HG02588 (cell line): ENCODE data around the gene SHLD3.
"Not testable (repeated sequence)": the region's sequence is repeated elsewhere in the genome, so short reads cannot be mapped to it uniquely, and the experiment has no call there.

Experiments used
- ATAC-seq: cut with Tn5 transposase; IDR thresholded peaks from one replicate; pipeline ENCODE4 v1.9.1; 2021; ENCODE audit warnings: mild to moderate bottlenecking, moderate library complexity; ENCODE audit not compliant: unreplicated experiment

SHLD3 gene, protein sequence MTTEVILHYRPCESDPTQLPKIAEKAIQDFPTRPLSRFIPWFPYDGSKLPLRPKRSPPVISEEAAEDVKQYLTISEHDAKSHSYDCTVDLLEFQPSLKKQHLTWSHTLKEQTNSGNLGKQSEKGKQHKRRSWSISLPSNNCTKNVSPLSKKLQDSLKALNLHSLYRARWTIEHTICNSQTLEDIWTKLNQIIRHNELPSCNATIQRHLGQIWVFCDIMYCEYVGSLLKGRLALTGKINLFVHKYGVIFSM

DNA sequence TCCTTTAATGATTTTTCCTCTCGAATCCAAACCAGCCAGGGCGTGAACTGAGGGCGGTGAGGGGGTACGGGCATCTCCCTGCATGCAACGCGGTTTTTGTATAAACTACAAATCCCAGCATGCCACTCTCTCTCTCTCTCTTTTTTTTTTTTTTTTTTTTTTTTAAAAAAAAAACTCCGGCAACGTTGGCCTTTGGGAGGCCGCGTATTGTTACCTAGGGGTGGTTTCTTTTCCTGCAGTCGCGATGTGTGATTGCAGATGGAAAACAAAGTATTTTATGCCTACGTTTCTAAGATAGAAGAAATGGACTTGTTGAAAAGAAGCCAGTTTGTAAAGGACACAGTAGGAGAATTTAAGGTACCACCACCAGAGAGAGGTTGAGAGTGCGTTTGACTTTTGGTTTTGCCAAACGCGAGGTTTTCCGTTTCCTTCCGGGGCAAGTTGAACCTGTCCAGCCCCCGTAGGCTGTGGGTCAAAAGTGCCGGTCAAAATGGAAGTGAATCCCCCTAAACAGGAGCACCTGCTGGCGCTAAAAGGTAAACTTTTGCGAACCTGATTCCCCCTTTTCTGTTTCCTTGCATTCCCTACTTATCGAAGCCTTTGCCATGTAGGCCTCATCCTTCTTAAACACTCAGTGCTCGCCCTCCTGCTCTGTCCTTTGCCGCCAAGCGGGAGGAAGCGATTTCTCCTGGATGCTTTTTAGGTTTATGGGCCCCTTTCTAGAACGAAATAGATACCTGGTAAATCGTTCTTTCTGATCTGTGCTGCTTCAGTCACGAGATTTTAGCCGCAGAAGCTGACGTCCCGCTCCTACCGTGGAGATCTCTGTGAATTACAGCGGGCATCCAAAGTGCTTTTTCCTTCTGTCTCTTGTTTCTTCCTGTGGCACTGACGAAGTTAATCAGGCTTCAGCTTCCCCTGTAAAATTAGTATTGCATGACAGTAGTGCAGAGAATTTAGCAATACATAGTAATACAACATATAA, at the start of gene SHLD3, which contains the start of gene TRAPPC13:
Gene SHLD3 (plus strand): TSS at position 457 of the 985 bp plus-strand sequence. CDS start 4,561 bp downstream, outside the sequence.
Gene TRAPPC13 (plus strand): TSS at position 457 of the 985 bp plus-strand sequence. CDS start 34 bp downstream, at position 491.
- ATAC-seq, result peak; percentile 78

DNA sequence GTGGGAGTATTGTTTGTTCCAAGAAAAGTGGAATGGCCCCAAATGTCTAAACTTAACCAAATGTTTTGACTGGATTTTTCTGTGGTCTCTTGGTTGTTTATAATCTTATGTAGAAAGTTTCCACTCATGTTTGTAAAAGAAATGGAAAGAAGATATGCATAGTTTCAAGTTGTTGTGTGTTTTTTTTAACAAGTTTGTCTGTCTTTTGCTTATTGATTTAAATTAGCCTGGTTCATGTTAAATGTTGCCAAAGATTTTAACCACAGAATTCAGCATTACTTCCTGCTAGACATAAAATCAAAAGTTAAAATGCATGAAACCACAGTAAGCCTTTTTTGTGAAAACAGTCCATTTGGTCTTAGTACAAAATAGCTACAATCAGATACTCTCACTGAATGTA, 47.7 kb upstream of the SHLD3 start:
- no peak for ATAC-seq

DNA sequence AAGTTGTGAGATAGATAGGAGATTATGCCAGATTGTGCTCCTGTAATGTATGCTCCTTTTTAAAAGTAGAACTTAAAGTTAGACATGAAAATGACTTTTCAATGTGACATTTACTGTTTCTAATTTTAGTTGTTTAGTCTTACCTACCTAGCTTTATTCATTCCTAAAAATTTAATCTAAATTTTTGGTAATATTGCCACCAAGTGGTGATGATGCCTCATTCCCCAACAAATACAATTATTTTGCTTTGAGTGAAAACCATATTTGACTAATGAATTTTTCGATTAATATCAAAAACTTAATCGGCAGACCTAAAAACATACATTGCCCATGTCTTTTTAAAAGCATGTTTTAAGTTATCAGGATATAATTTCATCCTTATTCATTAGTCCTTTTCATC, 36.1 kb upstream of the SHLD3 start:
- ATAC-seq, result no peak

DNA sequence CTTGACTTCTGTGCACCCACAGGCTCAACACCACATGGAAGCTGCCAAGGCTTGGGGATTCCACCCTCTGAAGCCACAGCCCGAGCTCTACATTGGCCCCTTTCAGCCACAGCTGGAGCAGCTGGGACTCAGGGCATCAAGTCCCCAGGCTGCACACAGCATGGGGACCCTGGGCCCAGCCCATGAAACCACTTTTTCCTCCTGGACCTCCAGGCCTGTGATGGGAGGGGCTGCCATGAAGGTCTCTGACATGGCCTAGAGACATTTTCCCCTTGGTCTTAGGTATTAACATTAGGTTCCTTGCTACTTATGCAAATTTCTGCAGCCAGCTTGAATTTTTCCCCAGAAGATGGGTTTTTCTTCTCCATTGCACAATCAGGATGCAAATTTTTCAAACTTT, 23.1 kb upstream of the SHLD3 start:
- not testable (repeated sequence) for ATAC-seq

DNA sequence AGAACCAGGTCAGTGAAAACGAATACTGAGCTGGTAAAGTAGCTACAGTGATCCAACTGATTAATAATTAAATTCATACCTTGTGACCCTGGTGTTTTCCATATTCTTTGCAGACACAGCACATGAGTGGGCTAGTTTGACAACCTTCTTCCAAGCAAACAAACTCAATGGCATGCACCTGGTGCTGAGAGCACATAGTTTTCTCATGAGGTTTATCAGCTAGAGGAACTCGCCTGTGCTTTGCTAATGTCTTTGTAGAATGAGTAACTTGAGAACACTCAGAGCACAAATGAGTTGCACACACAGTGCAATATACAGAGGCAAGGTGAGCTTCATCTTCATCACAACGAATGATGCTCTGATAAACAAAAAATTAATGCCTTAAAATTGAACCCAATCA, 13.3 kb upstream of the SHLD3 start:
- ATAC-seq, result no peak

DNA sequence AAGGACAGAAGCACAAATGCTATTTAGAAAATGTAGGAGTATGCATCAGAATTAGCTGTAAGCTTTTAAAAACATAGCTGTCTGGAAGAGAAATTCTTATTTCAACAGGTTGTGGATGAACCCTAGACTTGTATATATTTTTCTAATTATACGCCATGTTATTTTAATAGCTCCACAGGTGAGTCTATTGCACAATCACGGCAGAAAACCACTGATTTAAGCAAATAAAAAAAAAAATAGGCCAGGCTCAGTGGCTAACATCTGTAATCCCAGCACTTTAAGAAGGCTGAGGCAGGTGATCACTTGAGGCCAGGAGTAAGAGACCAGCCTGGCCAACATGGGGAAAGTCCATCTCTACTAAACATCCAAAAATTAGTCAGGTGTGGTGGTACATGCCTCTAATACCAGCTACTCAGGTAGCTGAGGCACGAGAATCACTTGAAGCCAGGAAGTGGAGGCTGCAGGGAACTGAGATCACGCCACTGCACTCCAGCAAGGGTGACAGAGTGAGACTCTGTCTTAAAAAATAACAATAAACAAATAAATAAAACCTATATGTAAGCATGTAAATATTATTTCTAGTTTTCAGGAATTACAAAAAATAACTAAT, 12.4 kb upstream of the SHLD3 start:
- ATAC-seq, result no peak

DNA sequence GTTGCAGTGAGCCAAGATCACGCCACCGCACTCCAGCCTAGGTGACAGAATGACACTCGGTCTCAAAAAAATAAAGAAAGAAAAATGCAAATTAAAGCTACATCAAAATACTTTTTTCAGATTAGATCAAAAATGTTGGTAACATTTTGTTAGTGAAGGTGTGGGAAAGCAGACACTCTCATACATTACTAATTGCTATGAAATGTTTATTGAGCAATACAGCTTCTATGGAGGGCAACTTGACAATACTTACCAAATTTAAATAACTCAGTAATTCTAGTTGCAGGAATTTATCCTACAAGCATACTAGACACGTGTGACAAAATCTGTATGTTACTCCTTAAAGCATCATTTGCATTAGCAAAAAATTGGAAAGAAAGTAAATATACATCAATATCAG, 4.8 kb upstream of the SHLD3 start:
- no peak for ATAC-seq

DNA sequence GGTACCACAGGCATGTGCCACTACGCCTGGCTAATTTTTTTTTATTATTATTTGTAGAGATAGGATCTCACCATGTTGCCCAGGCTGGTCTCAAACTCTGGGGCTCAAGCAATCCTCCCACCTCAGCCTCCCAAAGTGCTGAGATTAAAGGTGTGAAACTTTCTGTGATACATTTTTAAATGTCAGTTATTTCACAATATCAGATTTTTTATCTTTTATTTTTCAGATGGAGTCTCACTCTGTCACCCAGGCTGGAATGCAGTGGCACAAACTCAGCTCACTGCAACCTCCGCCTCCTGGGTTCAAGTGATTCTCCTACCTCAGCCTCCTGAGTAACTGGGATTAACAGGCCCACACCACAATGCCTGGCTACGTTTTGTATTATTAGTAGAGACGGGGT, 2.9 kb upstream of the SHLD3 start:
- ATAC-seq, result not testable (repeated sequence)

DNA sequence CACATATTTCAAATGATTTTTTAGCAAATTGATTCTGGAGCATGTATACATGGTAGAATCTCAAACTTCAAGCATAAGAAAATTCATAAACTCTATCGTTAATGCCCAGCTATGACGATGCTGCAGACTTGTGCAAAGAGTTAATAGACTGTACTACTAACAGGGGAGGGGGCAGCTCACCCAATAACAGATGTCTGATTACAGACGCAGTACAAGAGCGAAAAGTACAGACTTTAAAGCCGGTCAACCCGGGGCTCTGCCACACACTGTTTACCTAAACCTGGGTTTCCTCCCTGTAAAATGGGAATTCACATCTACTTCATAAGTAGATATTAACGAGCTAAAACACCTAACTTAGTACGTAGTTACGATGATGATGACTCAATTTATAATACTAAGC, 1.3 kb upstream of the SHLD3 start:
- no peak for ATAC-seq

DNA sequence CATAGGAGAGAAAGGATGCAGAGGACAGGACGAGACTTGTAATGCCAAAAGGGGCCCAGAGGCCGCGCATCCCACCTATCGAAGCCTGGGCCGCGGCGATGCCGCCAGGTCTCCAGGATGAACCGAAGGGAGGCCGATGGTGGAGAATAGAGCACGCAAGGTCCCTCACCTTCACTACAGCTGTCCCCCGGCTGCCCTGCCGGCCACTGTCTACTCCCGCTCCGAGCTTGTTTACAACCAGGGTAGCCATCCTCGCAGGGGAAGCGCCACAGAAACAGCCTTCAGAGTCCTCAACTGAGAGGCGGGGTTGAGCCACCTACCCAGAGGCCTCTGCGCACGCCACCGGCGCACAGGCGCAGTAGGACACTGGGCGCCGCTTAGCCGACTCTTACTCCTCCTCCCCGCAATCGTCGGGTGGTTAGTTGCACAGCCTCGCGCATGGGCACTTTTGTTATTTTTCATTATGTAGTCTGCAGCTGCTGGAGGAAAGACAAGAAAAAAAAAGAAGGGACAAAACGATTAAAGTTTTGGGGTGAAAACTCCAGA, 729 bp upstream of the SHLD3 start, which contains the start of gene TRIM23:
Gene TRIM23 (minus strand): TSS at position 309 of the 546 bp plus-strand sequence. CDS start 59 bp downstream, at position 250.
- ATAC-seq, result peak; percentile 97

DNA sequence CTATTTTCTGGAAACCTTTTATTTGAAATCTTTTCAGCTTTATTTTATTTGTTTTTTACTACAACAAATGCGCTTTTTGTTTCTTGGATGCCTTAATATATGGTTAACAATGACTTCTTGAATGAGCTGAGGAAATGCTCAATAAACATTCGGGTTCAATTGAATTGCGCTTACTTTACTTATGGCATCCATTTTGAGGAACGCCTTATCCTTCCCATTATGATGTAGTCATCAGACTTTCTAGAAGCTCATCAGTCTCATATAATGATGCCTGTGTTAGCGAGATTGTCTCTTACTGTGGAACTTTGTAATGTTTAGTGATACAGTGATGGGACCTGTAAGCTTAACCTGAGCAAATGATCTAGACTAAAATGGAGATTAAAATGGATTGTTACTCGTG, 916 bp downstream of the SHLD3 start:
- no peak for ATAC-seq

DNA sequence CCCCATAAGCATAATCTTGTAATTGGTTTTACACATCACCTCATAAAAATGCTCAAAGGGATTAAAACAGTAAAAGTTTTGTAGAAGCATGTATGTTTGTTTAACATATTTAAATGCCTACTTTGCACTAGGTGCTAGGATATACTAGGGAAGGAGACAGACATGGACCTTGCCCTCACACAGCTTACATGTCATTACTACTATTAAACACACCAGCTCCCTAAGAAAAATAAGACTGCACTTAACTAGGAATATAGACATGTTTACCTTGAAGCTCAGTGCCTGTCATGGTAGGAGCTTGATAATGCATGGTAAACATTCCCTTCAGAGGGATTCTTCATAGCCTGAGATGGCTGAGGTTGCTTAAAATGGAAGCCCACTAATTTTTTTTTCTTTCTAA, 6.2 kb downstream of the SHLD3 start:
- ATAC-seq, result no peak

DNA sequence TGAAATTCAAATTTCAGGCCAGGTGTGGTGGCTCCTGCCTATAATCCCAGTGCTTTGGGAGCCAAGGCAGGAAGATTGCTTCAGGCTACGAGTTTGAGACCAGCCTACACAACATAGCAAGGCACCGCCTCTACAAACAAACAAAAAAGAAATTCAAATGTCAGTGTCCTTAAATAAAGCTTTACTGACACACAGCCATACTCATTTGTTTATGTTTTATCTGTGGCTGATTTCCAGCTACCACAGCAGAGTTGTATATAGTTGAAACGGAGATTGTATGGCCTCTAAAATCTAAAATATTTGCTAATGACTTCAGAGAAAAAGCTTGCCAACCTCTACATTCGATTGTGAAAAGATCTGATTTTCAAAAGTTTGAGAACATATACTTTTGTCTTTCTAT, 15.4 kb downstream of the SHLD3 start:
- ATAC-seq, result no peak

DNA sequence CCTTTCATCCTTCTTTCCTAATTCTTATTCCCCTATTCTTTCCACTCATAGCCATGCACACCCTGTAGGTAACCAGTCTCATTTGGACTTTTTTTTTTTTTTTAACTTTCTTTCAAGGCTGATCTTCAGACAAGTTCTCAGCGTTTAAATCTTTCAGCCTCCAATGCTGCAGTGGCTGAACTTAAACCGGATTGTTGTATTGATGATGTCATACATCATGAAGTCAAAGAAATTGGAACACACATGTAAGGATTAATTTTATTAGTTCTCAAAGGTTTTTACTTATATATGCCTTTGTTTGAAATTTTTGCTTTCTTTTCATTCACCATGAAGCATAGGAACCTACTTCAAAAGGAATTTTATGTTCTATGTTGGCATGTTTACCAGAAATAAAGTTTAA, 22.1 kb downstream of the SHLD3 start:
- ATAC-seq, result no peak

DNA sequence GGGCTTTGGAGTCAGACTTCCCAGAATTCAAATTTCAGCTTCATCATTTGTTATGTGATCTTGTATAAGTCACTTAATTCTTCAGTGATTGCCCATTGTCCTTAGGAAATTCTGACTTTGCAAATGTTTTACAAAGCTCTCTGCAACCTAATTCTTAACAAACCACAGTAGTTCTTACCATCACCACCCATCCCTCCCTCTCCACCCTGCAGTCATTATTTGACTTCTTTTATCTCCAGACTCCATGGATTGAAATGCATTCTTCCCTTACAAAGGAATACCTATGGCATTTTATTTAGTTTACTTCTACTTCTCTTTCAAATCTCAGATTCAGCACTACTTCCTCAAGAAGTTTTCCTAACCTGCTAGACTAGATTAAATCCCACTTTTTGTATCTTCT, 23.1 kb downstream of the SHLD3 start:
- no peak for ATAC-seq

DNA sequence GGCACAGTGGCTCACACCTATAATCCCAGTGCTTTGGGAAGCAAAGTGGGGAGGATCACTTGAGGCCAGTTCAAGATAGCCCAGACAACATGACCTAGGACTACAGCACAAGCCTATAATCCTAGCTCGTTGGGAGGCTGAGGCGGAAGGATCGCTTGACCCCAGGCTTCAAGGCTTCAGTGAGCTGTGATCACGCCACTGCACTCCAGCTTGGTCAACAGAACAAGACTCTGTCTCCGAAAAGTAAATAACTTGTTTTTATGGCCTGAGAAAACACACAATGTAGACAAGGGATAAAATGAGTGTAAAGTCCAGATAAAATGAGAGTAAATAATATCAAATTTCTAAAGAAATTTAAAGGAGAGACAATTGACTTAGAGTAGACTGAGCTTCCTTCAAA, 26.3 kb downstream of the SHLD3 start:
- no peak for ATAC-seq

DNA sequence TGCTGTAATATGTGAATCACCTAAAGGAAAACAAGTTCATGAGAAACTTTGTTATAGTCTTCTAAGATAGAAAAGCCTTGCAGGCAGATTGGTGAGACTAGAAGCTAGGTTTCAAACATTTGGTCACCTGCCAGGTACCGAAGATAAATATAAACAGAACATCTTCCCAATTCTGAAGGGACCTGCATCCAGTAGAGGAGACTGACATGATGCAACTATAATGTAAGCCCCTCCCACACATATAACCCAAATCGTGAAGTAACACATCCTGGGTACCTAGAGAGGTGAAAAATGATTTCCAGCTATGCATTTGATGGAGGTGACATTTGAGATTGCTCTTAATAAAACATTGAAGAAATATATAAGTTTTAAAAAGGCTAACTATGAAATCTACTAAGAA, 29.9 kb downstream of the SHLD3 start:
- ATAC-seq, result no peak

DNA sequence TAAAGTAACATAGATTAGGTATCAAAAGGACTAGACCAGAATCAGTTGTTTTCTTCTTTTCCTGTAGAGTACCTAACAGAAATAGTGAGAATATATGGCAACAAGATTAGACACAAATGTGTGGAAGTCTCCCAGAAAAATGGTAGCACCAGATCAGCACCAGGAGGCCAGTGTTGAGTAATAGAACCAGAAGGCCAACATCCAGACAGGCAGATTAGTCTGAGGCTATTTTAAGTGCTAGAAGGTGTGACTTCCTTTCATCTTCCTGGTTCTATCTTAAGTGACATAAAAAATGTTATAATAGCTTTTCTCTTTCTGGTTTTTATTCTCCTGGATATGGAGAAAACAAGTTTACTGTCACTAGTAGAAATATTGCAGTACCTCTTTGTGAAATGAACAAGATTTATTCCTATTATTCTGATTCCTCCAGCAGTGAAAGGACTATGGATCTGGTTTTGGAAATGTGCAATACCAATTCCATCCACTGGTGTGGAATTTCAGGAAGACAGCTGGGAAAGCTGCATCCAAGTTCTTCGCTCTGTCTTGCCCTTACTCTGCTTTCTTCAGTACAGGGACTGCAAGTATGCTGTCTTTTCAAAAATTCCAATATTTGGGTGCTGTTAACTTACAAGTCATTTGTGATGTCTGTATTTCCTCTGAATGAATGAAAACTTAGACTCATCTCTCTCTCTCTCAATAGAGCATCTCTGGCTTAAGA, 39.1 kb downstream of the SHLD3 start:
- no peak for ATAC-seq

DNA sequence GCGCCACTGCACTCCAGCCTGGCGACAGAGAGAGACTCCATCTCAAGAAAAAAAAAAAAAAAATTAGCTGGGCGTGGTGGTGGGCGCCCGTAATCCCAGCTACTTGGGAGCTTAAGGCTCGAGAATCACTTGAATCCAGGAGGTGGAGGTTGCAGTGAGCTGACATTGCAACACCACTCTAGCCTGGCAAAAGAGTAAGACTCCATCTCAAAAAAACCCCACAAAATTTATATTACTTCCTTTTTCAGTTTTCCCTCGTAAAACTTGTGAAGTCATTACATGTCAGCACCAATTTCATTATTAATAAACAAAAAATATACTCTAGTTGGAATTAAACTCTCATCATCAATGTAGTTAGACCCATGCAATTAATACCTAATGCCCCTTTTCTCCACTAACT, 43.9 kb downstream of the SHLD3 start:
- no peak for ATAC-seq

DNA sequence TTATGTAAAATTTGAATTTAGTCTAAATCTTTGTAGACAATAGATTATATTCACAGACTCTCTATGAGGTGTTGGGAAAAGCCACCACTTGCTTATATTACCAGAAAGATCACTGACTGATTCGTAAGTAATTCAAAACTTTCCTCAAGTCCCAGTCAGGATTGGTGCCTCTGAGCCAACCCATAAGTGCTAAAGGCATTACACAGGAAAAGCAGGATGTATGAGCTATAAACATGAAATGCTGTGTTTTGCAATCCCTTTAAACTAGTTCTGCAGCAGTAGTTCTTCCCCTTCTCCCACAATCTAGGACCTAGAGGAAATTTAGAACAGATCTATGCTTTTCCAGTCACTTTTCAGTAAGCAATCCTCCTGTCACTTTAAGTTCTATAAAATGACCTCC, 48.0 kb downstream of the SHLD3 start:
- ATAC-seq, result no peak
